Measurements from ENCODE around the gene SNU13.

GRCh38 chr22:41638748-41639147, 49.9 kb downstream of the SNU13 start:
- TF ChIP-seq EZH2 (IDR thresholded peaks at IDR 0.05; ENCODE audit: insufficient read depth, poor library complexity, severe bottlenecking) (no peak), EZH2phosphoT487 (IDR thresholded peaks at IDR 0.05; ENCODE audit: insufficient read depth, low read depth) (no peak)
